ENCODE measurements around the gene RPL4.

The RPL4 gene

GRCh38 chr15:66452971-66453580 is 51.6 kb downstream of the RPL4 start:
- Mint-ChIP-seq H3K27me3 (no peaks in the 10 kb centered on the region), H3K27ac (no peak overlapping the region), H3K4me3 (no peak overlapping the region), H3K36me3 (ENCODE audit: low read depth) (peaks cover 47% of the 10 kb centered on the region), H3K4me1 (ENCODE audit: low read depth) (peaks cover 7% of the 10 kb centered on the region), H3K9me3 (no peaks in the 10 kb centered on the region)

GRCh38 chr15:66452420-66452819 is 52.2 kb downstream of the RPL4 start:
- Mint-ChIP-seq H3K27me3 (no peaks in the 10 kb centered on the region), H3K9me3 (no peaks in the 10 kb centered on the region), H3K27ac (no peak overlapping the region), H3K4me1 (ENCODE audit: low read depth) (peaks cover 7% of the 10 kb centered on the region), H3K36me3 (ENCODE audit: low read depth) (peaks cover 53% of the 10 kb centered on the region), H3K4me3 (no peak overlapping the region)

Data from stimulated activated naive CD8-positive, alpha-beta T cell treated with anti-CD3 and anti-CD28 coated beads, Interleukin-15, Interleukin-2, amounts not matched to agents 100 ng/mL and 50 ng/mL, for 24 hours (primary cell).